Trophoblast cell (in vitro differentiated cells and primary cell): ENCODE results near the gene KCNAB1.

Experiments used
- DNase-seq, 2 donors: peaks; one replicate each; pipeline ENCODE4 v3.0.0-alpha.2; 2016
- H2AFZ ChIP-seq: 2 replicates; pipeline ENCODE4 v1.6.1; 2013; ENCODE audit warnings: low read length, moderate library complexity, mild to moderate bottlenecking; ENCODE audit not compliant: insufficient read depth, poor library complexity
- H2AK5ac ChIP-seq: 2 replicates; pipeline ENCODE4 v1.6.1; 2013; ENCODE audit warnings: mild to moderate bottlenecking, low read length
- H2BK120ac ChIP-seq: 2 replicates; pipeline ENCODE4 v1.6.1; 2013; ENCODE audit warnings: low read length, mild to moderate bottlenecking, moderate library complexity; ENCODE audit not compliant: insufficient read depth, poor library complexity
- H2BK12ac ChIP-seq: 2 replicates; pipeline ENCODE4 v1.6.1; 2013; ENCODE audit warnings: mild to moderate bottlenecking, low read length, moderate library complexity
- H2BK5ac ChIP-seq: 2 replicates; pipeline ENCODE4 v1.6.1; 2013; ENCODE audit warnings: low read length, low read depth, moderate library complexity, mild to moderate bottlenecking; ENCODE audit not compliant: poor library complexity
- H3K14ac ChIP-seq: 2 replicates; pipeline ENCODE4 v1.6.1; 2013; ENCODE audit warnings: mild to moderate bottlenecking, low read length
- H3K18ac ChIP-seq: 2 replicates; pipeline ENCODE4 v1.6.1; 2013; ENCODE audit warnings: mild to moderate bottlenecking, low read length
- H3K23ac ChIP-seq: 2 replicates; pipeline ENCODE4 v1.6.1; 2013; ENCODE audit warnings: low read length
- H3K27ac ChIP-seq: 2 replicates; pipeline ENCODE4 v1.5.1; 2013; ENCODE audit warnings: low read depth, mild to moderate bottlenecking, inconsistent platforms, low read length, moderate library complexity
- H3K27me3 ChIP-seq: 2 replicates; pipeline ENCODE4 v1.6.1; 2013; ENCODE audit warnings: inconsistent platforms, mild to moderate bottlenecking, low read length, moderate library complexity; ENCODE audit not compliant: insufficient read depth
- H3K36me3 ChIP-seq, 2 experiments: 1 replicate in 1 of 2; 2 replicates in 1 of 2; pipeline ENCODE4 v1.6.1; 2013; ENCODE audit warnings: low read length in 2 of 2, mild to moderate bottlenecking in 2 of 2, moderate library complexity in 1 of 2; ENCODE audit not compliant: insufficient read depth in 2 of 2, control insufficient read depth in 1 of 2
- H3K4ac ChIP-seq: 2 replicates; pipeline ENCODE4 v1.6.1; 2013; ENCODE audit warnings: low read depth, mild to moderate bottlenecking, low read length, moderate library complexity
- H3K4me1 ChIP-seq, 2 experiments: 1 replicate in 1 of 2; 2 replicates in 1 of 2; pipeline ENCODE4 v1.6.1; 2013; ENCODE audit warnings: low read length in 2 of 2, mild to moderate bottlenecking in 2 of 2, moderate library complexity in 1 of 2; ENCODE audit not compliant: insufficient read depth in 2 of 2, control insufficient read depth in 1 of 2
- H3K4me2 ChIP-seq: 2 replicates; pipeline ENCODE4 v1.6.1; 2013; ENCODE audit warnings: inconsistent platforms, mild to moderate bottlenecking, low read length, moderate library complexity
- H3K4me3 ChIP-seq: 2 replicates; pipeline ENCODE4 v1.5.1; 2013; ENCODE audit warnings: mild to moderate bottlenecking, low read depth, low read length, inconsistent platforms
- H3K79me1 ChIP-seq: one replicate; pipeline ENCODE4 v1.6.1; 2013; ENCODE audit warnings: low read length
- H3K79me2 ChIP-seq: 2 replicates; pipeline ENCODE4 v1.6.1; 2013; ENCODE audit warnings: low read length, mild to moderate bottlenecking; ENCODE audit not compliant: control insufficient read depth, insufficient read depth, poor library complexity
- H3K9ac ChIP-seq: 2 replicates; pipeline ENCODE4 v1.6.1; 2013; ENCODE audit warnings: mild to moderate bottlenecking, low read length
- H3K9me3 ChIP-seq: 2 replicates; pipeline ENCODE4 v1.6.1; 2013; ENCODE audit warnings: low read depth, mild to moderate bottlenecking, control low read depth, inconsistent platforms, low read length; ENCODE audit not compliant: insufficient read depth
- H4K12ac ChIP-seq: 2 replicates; pipeline ENCODE4 v1.6.1; 2013; ENCODE audit warnings: low read depth, mild to moderate bottlenecking, low read length, moderate library complexity
- H4K8ac ChIP-seq: 2 replicates; pipeline ENCODE4 v1.6.1; 2013; ENCODE audit warnings: low read depth, mild to moderate bottlenecking, low read length, moderate library complexity
- H4K91ac ChIP-seq: one replicate; pipeline ENCODE4 v1.6.1; 2013; ENCODE audit warnings: low read depth, mild to moderate bottlenecking, low read length, moderate library complexity
- WGBS: extraction: QIAGEN DNeasy Blood & Tissue Kit; methylation state at CpG from one replicate; pipeline ENCODE4 v1.1.7; 2013; ENCODE audit warnings: missing lambda C conversion rate; ENCODE audit not compliant: insufficient read length, insufficient coverage; ENCODE audit errors: extremely low coverage; 5-methylcytosine and 5-hydroxymethylcytosine counted together

KCNAB1 gene

DNA sequence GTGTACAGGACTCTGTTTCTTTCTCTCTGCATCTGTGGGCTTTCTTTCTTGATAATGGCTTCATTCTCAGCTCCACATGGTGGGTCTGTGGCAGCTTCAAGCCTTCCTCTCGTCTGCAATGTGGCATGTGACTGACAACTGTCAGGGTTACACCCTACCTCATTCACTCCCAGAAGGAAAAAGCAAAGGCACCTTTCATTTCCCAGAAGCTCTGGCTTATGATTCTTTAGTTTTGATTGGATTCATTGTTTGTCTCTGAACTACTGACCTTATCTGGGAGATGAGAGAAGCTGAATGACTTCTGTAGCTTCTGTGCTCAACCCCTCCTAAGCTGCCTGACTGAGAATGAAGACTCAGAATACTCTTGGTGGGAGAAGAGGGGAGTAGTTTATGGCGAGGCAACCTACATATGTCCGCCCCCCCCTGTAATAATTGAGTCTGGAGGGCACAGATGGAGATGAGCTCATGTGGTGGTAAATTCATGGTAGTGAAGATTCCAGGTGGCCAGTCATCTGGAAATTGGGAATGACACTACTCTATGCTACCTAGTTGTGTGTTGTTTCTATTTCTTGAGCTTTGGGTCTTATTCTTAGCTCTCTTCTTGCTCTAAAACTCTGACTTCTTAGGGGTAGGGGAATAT lies 38.4 kb downstream of the KCNAB1 start:
- no peak overlapping the region for H2AFZ ChIP-seq
- H2BK5ac ChIP-seq = no peak overlapping the region
- H3K27ac ChIP-seq = no peak overlapping the region
- H3K27me3 ChIP-seq = no peaks in the 10 kb centered on the region
- H3K14ac ChIP-seq = no peak overlapping the region
- no peak overlapping the region for H3K18ac ChIP-seq
- DNase-seq = no peak
- H3K23ac ChIP-seq = no peak overlapping the region
- no peaks in the 10 kb centered on the region for H3K36me3 ChIP-seq
- no peak overlapping the region for H3K4me2 ChIP-seq
- no peak overlapping the region for H3K9ac ChIP-seq
- no peaks in the 10 kb centered on the region for H3K79me1 ChIP-seq
- H3K9me3 ChIP-seq = no peaks in the 10 kb centered on the region
- H3K79me2 ChIP-seq = no peaks in the 10 kb centered on the region
- no peak overlapping the region for H2AK5ac ChIP-seq
- no peak overlapping the region for H3K4ac ChIP-seq
- H2BK12ac ChIP-seq = no peak overlapping the region
- H3K4me1 ChIP-seq = no peaks in the 10 kb centered on the region
- no peak overlapping the region for H3K4me3 ChIP-seq
- H4K91ac ChIP-seq = no peak overlapping the region
- no CpG with 5 or more reads among the region's 3 CpGs for WGBS
- H4K12ac ChIP-seq = no peak overlapping the region
- H4K8ac ChIP-seq = no peak overlapping the region
- H2BK120ac ChIP-seq = no peak overlapping the region

DNA sequence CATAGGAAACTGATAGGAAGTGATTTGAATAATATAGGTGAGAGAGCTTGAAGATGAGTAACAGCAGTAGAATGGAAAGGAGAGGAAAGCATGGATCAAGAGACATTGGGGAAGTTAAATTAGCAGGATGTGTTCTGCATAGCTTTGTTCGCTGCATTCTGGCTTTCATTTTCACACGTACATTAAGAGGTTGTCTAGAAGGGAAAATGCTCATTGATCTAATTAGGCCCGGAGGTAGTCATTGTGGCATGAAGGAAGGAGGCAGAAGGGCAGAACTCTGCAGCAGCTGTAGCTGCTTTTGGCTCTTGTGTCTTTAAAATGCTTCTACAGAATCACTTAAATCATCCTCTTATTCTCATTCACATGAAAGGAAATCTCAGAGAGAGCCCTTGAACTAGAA lies 40.3 kb downstream of the KCNAB1 start:
- Histone ChIP-seq H2BK12ac (no peak overlapping the region), H4K91ac (no peak overlapping the region), H3K36me3 (no peaks in the 10 kb centered on the region), H3K27me3 (no peaks in the 10 kb centered on the region), H3K79me2 (no peaks in the 10 kb centered on the region), H2AK5ac (no peak overlapping the region), H3K4me3 (no peak overlapping the region), H3K4ac (no peak overlapping the region), H2BK5ac (no peak overlapping the region), H3K79me1 (no peaks in the 10 kb centered on the region), H3K4me2 (no peak overlapping the region), H4K12ac (no peak overlapping the region), H3K4me1 (no peaks in the 10 kb centered on the region), H3K14ac (no peak overlapping the region), H3K9ac (no peak overlapping the region), H3K18ac (no peak overlapping the region), H2AFZ (no peak overlapping the region), H3K9me3 (no peaks in the 10 kb centered on the region), H3K27ac (no peak overlapping the region), H2BK120ac (no peak overlapping the region), H4K8ac (no peak overlapping the region), H3K23ac (no peak overlapping the region)
- DNase-seq = no peak
- WGBS = no CpG with 5 or more reads among the region's 3 CpGs

DNA sequence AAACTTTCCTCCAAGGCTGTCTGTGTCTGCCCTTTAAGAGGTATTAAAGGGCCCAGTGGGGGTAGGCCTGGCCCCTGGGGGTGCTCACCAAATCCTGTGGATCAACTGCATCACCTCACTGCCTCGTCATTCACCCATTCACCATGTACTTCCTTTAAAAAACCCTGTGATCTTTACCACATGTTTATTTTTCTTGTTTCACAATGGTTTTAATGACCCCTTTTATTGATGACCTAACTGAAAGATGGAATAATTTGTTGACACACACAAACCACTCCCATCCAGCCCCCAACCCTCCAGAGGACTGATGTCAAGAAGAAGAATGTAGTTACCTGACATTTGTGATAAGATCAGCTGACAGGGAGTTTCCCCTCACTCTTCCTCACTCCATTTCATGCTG lies 40.8 kb downstream of the KCNAB1 start:
- WGBS = no CpG with 5 or more reads among the region's 1 CpG
- Histone ChIP-seq H3K23ac (no peak overlapping the region), H3K79me1 (no peaks in the 10 kb centered on the region), H4K12ac (no peak overlapping the region), H3K4ac (no peak overlapping the region), H2BK120ac (no peak overlapping the region), H3K4me3 (no peak overlapping the region), H3K18ac (no peak overlapping the region), H4K8ac (no peak overlapping the region), H3K14ac (no peak overlapping the region), H2AK5ac (no peak overlapping the region), H2BK12ac (no peak overlapping the region), H3K79me2 (no peaks in the 10 kb centered on the region), H4K91ac (no peak overlapping the region), H2AFZ (no peak overlapping the region), H3K9ac (no peak overlapping the region), H3K4me2 (no peak overlapping the region), H3K36me3 (no peaks in the 10 kb centered on the region), H3K9me3 (no peaks in the 10 kb centered on the region), H3K4me1 (no peaks in the 10 kb centered on the region), H3K27me3 (no peaks in the 10 kb centered on the region), H2BK5ac (no peak overlapping the region), H3K27ac (no peak overlapping the region)
- no peak for DNase-seq

DNA sequence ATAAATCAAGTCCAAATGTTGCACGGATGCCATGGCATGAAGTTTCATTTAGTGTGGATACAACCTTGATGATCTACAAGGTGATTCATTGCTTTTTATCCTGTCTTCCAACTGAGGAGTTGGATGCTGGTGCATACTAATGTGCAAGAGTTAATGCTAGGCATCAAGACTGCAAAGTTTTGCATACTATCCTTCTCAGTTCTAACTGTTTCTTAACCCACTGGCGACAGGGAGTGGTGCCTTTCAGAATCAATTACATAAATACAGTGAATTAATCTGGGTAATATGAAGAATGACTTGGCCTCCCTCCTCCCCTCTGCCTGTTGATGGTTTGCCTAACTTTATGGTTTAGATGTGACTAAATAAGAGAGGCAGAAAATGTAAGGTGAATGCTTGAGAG lies 43.5 kb downstream of the KCNAB1 start:
- no peak overlapping the region for H2AK5ac ChIP-seq
- no peaks in the 10 kb centered on the region for H3K27me3 ChIP-seq
- no peaks in the 10 kb centered on the region for H3K4me1 ChIP-seq
- no peaks in the 10 kb centered on the region for H3K79me2 ChIP-seq
- no CpG with 5 or more reads among the region's 2 CpGs for WGBS
- no peak for DNase-seq
- H3K9me3 ChIP-seq = no peaks in the 10 kb centered on the region
- no peaks in the 10 kb centered on the region for H3K36me3 ChIP-seq
- no peak overlapping the region for H3K27ac ChIP-seq
- no peak overlapping the region for H3K4me3 ChIP-seq
- H3K14ac ChIP-seq = no peak overlapping the region
- no peak overlapping the region for H2AFZ ChIP-seq
- H3K18ac ChIP-seq = no peak overlapping the region
- H4K8ac ChIP-seq = no peak overlapping the region
- no peaks in the 10 kb centered on the region for H3K79me1 ChIP-seq
- H2BK120ac ChIP-seq = no peak overlapping the region
- H3K9ac ChIP-seq = no peak overlapping the region
- H2BK5ac ChIP-seq = no peak overlapping the region
- H4K91ac ChIP-seq = no peak overlapping the region
- H3K23ac ChIP-seq = no peak overlapping the region
- no peak overlapping the region for H3K4ac ChIP-seq
- H2BK12ac ChIP-seq = no peak overlapping the region
- no peak overlapping the region for H4K12ac ChIP-seq
- H3K4me2 ChIP-seq = no peak overlapping the region
